MM.1S (cell line): ENCODE results near the gene CEP43.

Experiments used
- CTCF ChIP-seq: fragments of 300-600 bp; sonication (generic); IDR thresholded peaks from 2 replicates; pipeline ENCODE4 v1.5.1; 2016; ENCODE audit warnings: antibody characterized with exemption, low read length, mixed read lengths
- EZH2 ChIP-seq: fragments of 300-600 bp; sonication (generic); optimal IDR thresholded peaks from 2 replicates; pipeline ENCODE3; 2017; ENCODE audit warnings: low read depth, mild to moderate bottlenecking, antibody characterized with exemption, low read length, mixed read lengths

GRCh38 chr6:166972101-166972500, 27.1 kb upstream of the CEP43 start:
- TF ChIP-seq CTCF (no peak), EZH2 (no peak)
